ENCODE measurements around the gene PRDX1. TPM values are rescaled to one million over a fixed set of nuclear protein-coding genes. Genes with fewer than 3 reads are reported as not detected.
"Not testable (repeated sequence)": the region's sequence is repeated elsewhere in the genome, so short reads cannot be mapped to it uniquely, and the experiment has no call there.

Gene PRDX1
- total RNA-seq, 1 donor from 2014 or later: 319 TPM

GRCh38 chr1:45488666-45489377 lies 32.9 kb downstream of the PRDX1 start:
- intact Hi-C loops (cut with DNase I): no loop called here
- no peak for DNase-seq
- ATAC-seq (ENCODE audit: poor library complexity): no peak

DNA sequence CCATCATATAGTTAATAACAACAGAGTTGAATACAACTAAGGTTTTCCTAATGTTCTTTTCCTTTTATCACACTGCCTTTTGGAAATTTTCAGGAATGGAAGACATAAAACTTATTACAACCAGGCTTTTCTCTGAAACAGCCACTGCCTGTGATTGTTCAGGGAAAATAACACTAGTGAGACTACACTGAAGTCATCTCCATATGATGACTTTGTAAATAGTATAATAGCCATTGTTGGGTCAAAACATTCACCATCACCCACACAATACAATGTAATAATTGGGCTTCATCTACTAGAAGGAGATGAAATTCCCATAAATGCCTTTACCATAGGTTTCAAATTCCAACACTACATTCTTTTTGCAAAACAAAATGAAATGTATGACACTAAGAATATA lies 35.7 kb downstream of the PRDX1 start:
- ATAC-seq (ENCODE audit: poor library complexity) (no peak), DNase-seq (no peak)
- intact Hi-C loops (cut with DNase I): no loop called here

- intact Hi-C loops (cut with DNase I): no loop called here
- ATAC-seq (ENCODE audit: poor library complexity) (no peak), DNase-seq (no peak)
Observed at GRCh38 chr1:45479039-45479748, 42.5 kb downstream of the PRDX1 start.

GRCh38 chr1:45478121-45478814 lies 43.4 kb downstream of the PRDX1 start:
- intact Hi-C loops (cut with DNase I): no loop called here
- DNase-seq: no peak
- ATAC-seq (ENCODE audit: poor library complexity): no peak

GRCh38 chr1:45477646-45478045 lies 44.0 kb downstream of the PRDX1 start:
- ATAC-seq (ENCODE audit: poor library complexity): no peak
- no peak for DNase-seq
- intact Hi-C loops (cut with DNase I): no loop called here

DNA sequence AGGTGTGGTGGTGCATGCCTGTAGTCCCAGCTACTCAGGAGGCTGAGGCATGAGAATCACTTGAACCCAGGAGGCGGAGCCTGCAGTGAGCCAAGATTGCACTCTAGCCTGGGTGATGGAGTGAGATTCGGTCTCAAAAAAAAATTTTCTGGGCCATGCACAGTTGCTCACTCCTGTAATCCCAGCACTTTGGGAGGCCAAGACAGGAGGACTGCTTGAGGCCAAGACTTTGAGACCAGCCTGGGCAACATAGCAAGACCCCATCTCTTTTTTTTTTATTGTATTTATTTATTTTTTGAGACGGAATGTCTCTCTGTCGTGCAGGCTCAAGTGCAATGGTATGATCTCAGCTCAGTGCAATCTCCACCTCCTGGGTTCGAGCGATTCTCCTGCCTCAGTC lies 47.5 kb downstream of the PRDX1 start:
- DNase-seq; ATAC-seq (ENCODE audit: poor library complexity); intact Hi-C loops (cut with DNase I): not testable (repeated sequence)

GRCh38 chr1:45473302-45473701 lies 48.4 kb downstream of the PRDX1 start:
- ATAC-seq (ENCODE audit: poor library complexity): no peak
- intact Hi-C loops (cut with DNase I): no loop called here
- DNase-seq: no peak

- intact Hi-C loops (cut with DNase I): no loop called here
- no peak for ATAC-seq (ENCODE audit: poor library complexity)
- no peak for DNase-seq
Observed at GRCh38 chr1:45470306-45470798, 51.3 kb downstream of the PRDX1 start.

GRCh38 chr1:45467353-45467752 lies 54.3 kb downstream of the PRDX1 start:
- DNase-seq; ATAC-seq (ENCODE audit: poor library complexity); intact Hi-C loops (cut with DNase I): not testable (repeated sequence)

- ATAC-seq (ENCODE audit: poor library complexity) (no peak), DNase-seq (no peak)
- intact Hi-C loops (cut with DNase I): no loop called here
Observed at GRCh38 chr1:45465277-45465676, 56.4 kb downstream of the PRDX1 start.

Other genes with a start within 250 kb of the PRDX1 start
- gene HPDL, start 195.0 kb downstream of the PRDX1 start, total RNA-seq: not detected
- 2.9 TPM for gene TOE1, start 181.7 kb downstream of the PRDX1 start, total RNA-seq
- gene MUTYH, start 181.4 kb downstream of the PRDX1 start, total RNA-seq: 6.1 TPM
- 1.5 TPM for gene TESK2, start 30.7 kb downstream of the PRDX1 start, total RNA-seq
- 0.38 TPM for gene CCDC163, start 21.8 kb downstream of the PRDX1 start, total RNA-seq
- gene MMACHC, start 21.6 kb downstream of the PRDX1 start, total RNA-seq: 19.1 TPM
- gene AKR1A1, start 28.9 kb upstream of the PRDX1 start, total RNA-seq: 43.3 TPM
- 28.7 TPM for gene NASP, start 62.2 kb upstream of the PRDX1 start, total RNA-seq
- gene CCDC17, start 102.2 kb upstream of the PRDX1 start, total RNA-seq: 1.0 TPM
- 72.6 TPM for gene GPBP1L1, start 164.6 kb upstream of the PRDX1 start, total RNA-seq
- 22.1 TPM for gene TMEM69, start 166.3 kb upstream of the PRDX1 start, total RNA-seq
- 13.9 TPM for gene IPP, start 228.8 kb upstream of the PRDX1 start, total RNA-seq

Data from Right ventricle myocardium superior (tissue), 1 donor.